Stimulated activated CD8-positive, alpha-beta memory T cell treated with anti-CD3 and anti-CD28 coated beads, Interleukin-12 subunit alpha, Interleukin-12 subunit beta, amount 100 ng/mL, for 1 hour (primary cell): ENCODE measurements around the gene EPB41L4A.
"Not testable (repeated sequence)": the region's sequence is repeated elsewhere in the genome, so short reads cannot be mapped to it uniquely, and the experiment has no call there.

Experiments
- DNase-seq: peaks from one replicate; pipeline ENCODE4 v3.0.0-alpha.2; 2020; ENCODE audit warnings: low read depth

Gene EPB41L4A

GRCh38 chr5:112397690-112398089 is 21.4 kb downstream of the EPB41L4A start:
- DNase-seq: no peak

DNA sequence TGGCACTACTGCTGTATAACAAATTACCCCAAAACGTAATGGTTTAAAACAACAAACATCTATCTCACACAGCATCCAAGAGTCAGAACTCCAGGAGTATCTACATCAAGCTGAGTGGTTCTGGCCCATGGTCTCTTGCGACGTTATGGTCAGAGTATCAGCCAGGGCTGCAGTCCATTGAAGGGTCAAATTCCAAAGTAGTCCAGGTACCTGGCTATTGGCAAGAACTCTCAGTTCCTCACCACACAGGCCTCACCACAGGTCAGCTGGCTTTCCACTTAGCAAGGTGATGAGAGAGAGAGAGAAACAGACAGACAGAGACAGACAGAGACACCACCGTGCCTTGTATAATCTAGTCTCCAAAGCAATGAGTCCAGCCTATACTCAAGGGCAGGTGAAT is 22.6 kb downstream of the EPB41L4A start:
- no peak for DNase-seq

- DNase-seq: not testable (repeated sequence)
Observed at GRCh38 chr5:112395299-112395698, 23.8 kb downstream of the EPB41L4A start.

DNA sequence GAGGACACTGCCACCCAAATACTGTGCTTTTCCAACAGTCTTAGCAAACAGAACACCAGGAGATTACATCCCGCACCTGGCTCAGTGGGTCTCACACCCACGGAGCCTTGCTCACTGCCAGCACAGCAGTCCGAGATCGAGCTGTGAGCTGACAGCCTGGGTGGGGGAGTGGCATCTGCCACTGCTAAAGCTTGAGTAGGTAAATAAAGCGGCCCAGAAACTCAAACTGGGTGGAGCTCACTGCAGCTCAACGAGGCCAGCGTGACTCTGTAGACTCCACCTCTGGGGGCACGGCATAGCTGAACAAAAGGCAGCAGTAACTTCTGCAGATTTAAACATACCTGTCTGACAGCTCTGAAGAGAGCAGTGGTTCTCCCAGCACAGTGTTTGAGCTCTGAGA is 28.8 kb downstream of the EPB41L4A start:
- DNase-seq: no peak

- DNase-seq: no peak
Observed at GRCh38 chr5:112388739-112389138, 30.3 kb downstream of the EPB41L4A start.

- DNase-seq: no peak
Observed at GRCh38 chr5:112388074-112388473, 31.0 kb downstream of the EPB41L4A start.

- no peak for DNase-seq
Observed at GRCh38 chr5:112386766-112387165, 32.3 kb downstream of the EPB41L4A start.

- no peak for DNase-seq
Observed at GRCh38 chr5:112385969-112386368, 33.1 kb downstream of the EPB41L4A start.

DNA sequence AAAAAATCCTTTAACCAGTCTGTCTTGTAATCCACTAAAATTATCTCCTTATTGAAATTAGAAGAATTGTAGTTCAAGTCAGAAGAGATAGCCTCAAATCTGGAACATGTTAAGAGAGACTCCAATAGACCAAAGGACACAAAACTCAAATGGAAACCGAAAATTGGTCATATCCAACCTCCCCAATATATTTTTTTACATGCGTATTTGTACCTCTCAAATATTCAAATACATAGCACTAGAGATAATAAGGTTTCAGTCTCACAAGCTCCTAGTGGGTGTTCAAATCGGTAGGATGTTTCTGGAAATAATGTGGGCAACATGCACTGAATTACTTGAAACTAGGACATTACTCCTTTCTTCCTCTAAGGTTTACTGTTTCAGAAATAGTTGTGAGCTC is 33.5 kb downstream of the EPB41L4A start:
- DNase-seq: no peak

DNA sequence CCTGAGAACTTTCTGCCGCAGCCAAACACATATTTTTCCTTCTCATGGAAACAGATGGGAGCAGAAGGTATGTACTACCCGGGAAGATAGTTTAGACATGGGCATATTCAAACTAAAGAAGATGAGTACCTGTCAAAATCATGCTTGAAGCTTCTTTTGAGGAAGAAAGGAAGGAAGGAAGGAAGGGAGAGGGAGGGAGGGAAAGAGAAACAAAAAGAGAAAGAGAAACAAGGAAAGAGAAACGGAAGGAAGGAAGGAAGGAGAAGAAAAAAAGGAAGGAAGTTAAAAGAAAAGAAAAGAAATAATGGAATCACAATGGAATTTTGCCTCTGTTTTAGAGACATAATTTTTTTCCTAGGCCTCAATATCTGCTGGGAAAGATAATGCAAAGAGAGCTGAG is 34.6 kb downstream of the EPB41L4A start:
- no peak for DNase-seq

DNA sequence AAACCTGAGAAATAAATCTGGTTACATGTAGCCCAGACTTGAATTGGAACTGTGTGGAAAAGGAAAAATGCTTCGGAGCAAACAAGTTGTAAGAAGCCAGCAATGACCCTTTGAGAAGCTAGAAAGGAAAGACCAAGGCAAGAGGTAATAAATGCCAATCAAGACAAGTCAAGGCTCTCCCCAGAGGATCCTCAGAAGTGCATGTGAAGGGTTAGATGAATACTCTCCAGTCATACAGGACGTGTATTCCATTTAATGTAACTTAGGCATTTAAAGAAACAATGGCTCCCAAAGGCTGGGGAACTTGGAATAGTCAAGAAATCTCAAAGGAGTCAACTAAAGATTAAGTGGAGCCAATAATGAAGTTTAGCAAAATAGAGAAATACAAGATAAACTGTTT is 36.2 kb downstream of the EPB41L4A start:
- no peak for DNase-seq

DNA sequence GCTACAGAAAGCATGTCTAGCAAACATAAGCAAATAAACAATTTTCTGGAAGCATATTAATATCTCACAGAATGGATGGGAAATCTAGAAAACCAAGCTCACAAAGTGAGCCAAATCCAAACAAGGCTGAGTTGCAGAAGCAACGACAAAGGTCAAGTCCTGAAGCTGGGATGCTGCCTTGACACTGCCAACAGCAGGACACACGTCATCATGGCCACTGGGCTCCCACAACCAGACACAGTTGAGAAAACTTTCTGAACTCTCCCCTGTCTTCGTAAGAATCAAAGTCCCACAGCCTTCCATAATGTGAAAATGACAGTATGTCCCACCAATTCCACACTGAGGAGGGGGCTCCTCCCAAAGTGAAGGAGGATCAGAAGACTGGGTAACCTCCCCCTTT is 37.6 kb downstream of the EPB41L4A start:
- DNase-seq: no peak

DNA sequence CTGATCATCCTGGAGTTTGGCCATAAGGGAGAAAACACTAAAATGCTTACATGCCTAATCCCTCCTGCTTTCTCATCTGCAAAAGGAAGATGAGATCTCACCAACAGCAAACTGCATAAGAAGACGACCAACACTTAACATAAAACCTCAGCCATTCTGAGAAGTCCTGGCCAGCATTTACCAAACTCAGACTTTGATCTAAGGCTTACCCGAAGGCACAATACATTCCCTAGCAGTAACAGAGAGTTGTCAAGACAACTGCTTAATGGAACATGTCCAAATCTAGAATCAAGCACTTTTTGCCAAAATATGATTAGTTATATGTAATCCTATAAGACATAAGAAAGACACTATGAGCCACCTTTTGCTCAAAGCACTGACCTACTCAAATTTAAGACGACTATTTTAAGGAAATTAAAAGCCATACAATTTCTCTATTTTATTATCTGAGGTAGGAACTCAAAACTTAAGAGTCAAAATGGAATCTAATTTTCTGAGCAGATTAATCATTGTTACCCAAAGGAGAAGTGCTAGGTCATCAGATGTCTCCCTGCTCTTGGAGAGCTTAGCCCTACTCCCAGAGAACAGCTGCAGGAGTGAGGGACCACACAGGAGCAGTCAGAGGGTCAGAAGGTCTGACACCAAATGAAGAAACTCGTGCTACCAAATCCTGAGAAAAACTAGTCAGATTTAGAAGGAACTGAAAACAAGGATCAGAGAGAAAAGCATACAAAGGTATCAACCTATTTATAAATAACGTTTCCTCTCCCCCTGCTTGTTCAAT is 39.3 kb downstream of the EPB41L4A start:
- no peak for DNase-seq

DNA sequence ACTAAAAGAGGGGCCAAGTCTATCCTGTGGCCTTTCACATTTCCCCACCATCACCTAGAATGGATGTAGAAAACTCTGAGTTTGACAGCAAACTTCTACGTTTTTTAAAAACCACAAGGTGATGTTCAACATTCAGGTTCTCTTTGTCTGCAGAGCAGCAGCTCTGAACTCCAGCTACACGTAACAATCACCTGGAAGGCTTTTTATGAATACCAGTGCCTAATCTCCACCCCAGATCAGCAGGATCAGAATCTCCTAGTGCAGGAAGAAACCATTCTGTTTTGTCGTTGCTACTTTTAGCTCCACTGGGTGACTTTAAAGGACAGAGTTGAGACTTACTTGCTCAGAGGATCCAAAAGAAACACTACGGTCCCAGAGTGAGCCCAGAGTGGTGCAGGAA is 44.3 kb downstream of the EPB41L4A start:
- no peak for DNase-seq

GRCh38 chr5:112374356-112374755 is 44.7 kb downstream of the EPB41L4A start:
- DNase-seq: no peak

DNA sequence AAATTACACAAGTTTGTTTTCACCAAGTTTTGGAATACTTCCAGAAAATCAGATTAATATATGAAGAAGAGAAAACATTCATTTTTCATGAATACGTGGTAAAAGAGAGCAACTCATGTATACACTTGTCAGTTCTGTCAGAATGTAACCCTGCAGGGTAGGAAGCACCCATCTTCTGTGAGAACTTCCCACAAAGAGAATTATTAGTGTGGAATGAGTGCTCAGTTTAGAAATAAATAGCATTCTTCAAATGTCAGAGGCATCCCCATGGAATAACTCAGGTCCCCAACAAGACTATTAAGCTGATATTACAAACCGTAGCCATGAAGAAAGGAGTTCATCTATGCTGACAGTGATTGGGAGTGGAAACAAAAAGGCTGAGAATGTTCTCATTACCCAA is 45.2 kb downstream of the EPB41L4A start:
- DNase-seq: no peak

- no peak for DNase-seq
Observed at GRCh38 chr5:112372543-112372942, 46.5 kb downstream of the EPB41L4A start.

DNA sequence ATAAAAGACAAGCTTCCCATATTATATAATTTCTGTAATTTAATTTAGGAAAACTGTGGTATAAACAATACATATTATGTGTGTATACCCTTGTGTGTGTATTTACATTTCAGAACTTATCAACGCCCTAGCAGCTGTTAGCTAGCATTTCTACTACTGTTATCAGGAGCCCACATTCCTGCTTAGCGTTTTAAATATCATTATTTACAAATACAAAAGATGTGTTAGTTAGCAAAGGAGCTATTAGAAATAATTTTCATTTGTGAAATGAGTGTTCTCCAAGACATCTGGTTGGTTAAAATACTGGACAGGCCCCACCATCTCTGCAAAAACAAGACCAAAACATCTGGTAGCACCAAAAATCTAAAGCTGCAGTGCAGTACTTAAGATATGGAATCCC is 48.0 kb downstream of the EPB41L4A start:
- no peak for DNase-seq

DNA sequence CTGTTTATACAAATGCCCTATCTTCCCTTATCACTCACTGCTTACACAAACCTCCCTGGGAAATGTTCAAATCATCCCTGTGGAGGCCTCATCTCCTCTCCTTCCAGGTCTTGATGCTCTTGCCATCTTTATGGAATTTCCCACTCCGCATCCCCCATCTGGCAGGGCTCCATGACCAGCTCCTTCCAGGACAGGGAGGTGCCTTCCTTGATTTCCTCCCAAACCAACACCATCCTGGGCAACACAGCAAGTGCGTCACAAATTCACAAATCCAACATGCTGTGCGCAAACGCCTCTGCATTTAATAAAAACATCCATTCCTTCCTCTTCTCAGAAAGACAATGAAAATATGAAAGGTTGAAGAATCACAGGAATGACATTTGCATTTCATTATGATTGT is 51.7 kb downstream of the EPB41L4A start:
- no peak for DNase-seq

GRCh38 chr5:112366987-112367386 is 52.1 kb downstream of the EPB41L4A start:
- no peak for DNase-seq

GRCh38 chr5:112360740-112361139 is 58.3 kb downstream of the EPB41L4A start:
- DNase-seq: not testable (repeated sequence)

- no peak for DNase-seq
Observed at GRCh38 chr5:112356178-112356956, 62.7 kb downstream of the EPB41L4A start.

- no peak for DNase-seq
Observed at GRCh38 chr5:112355058-112355685, 63.9 kb downstream of the EPB41L4A start.
